Osteoblast (primary cell): ENCODE measurements around the gene EPHX1. TPM values are rescaled to one million over a fixed set of nuclear protein-coding genes. Genes with fewer than 3 reads are reported as not detected.

Experiments used
- DNase-seq: peaks from one replicate; pipeline ENCODE4 v3.0.0; 2011; ENCODE audit warnings: low spot score, mixed read lengths; ENCODE audit not compliant: insufficient read length; ENCODE audit errors: missing footprints
- H2AFZ ChIP-seq: 2 replicates; pipeline ENCODE4 v1.6.0; 2011; ENCODE audit warnings: mild to moderate bottlenecking, low read length
- H3K27ac ChIP-seq: 2 replicates; pipeline ENCODE4 v1.5.1; 2011; ENCODE audit warnings: mild to moderate bottlenecking, low read depth, low read length, moderate library complexity
- H3K27me3 ChIP-seq: 2 replicates; pipeline ENCODE4 v1.6.0; 2012; ENCODE audit warnings: mild to moderate bottlenecking, control low read depth, inconsistent platforms, low read length, moderate library complexity; ENCODE audit not compliant: insufficient read depth
- H3K36me3 ChIP-seq: 2 replicates; pipeline ENCODE4 v1.5.1; 2011; ENCODE audit warnings: mild to moderate bottlenecking, low read length, control low read depth, moderate library complexity; ENCODE audit not compliant: insufficient read depth
- H3K4me1 ChIP-seq: 2 replicates; pipeline ENCODE4 v1.5.1; 2011; ENCODE audit warnings: mild to moderate bottlenecking, low read length, control low read depth, moderate library complexity; ENCODE audit not compliant: insufficient read depth
- H3K4me2 ChIP-seq: 2 replicates; pipeline ENCODE4 v1.6.0; 2011; ENCODE audit warnings: mild to moderate bottlenecking, low read length; ENCODE audit not compliant: insufficient read depth
- H3K4me3 ChIP-seq: fragments of 200-600 bp; sonication (generic); 3 replicates; pipeline ENCODE4 v1.5.1; 2012; ENCODE audit warnings: mild to moderate bottlenecking, low read length, inconsistent platforms; ENCODE audit not compliant: insufficient read depth
- H3K79me2 ChIP-seq: 2 replicates; pipeline ENCODE4 v1.6.0; 2012; ENCODE audit warnings: mild to moderate bottlenecking, low read length, control low read depth, inconsistent platforms; ENCODE audit not compliant: insufficient read depth
- H3K9me3 ChIP-seq: 2 replicates; pipeline ENCODE4 v1.5.1; 2011; ENCODE audit warnings: low read depth, low read length, control low read depth
- H4K20me1 ChIP-seq: 2 replicates; pipeline ENCODE4 v1.6.0; 2012; ENCODE audit warnings: mild to moderate bottlenecking, low read length, control low read depth; ENCODE audit not compliant: insufficient read depth
- total RNA-seq: library from RNA; depleted of rRNA; stranded (reverse); fragments of >200 nt; gene quantifications from 2 replicates; pipeline ENCODE4 v1.2.3, GENCODE V29; 2012
- TF ChIP-seq, protein P1 (sequence below): IDR thresholded peaks from 2 replicates; pipeline ENCODE4 v1.5.1; 2011; ENCODE audit warnings: mild to moderate bottlenecking, low read depth, low read length, moderate library complexity; ENCODE audit errors: extremely low read depth

The EPHX1 gene
- total RNA-seq, 1 donor = 67.0 TPM

DNA sequence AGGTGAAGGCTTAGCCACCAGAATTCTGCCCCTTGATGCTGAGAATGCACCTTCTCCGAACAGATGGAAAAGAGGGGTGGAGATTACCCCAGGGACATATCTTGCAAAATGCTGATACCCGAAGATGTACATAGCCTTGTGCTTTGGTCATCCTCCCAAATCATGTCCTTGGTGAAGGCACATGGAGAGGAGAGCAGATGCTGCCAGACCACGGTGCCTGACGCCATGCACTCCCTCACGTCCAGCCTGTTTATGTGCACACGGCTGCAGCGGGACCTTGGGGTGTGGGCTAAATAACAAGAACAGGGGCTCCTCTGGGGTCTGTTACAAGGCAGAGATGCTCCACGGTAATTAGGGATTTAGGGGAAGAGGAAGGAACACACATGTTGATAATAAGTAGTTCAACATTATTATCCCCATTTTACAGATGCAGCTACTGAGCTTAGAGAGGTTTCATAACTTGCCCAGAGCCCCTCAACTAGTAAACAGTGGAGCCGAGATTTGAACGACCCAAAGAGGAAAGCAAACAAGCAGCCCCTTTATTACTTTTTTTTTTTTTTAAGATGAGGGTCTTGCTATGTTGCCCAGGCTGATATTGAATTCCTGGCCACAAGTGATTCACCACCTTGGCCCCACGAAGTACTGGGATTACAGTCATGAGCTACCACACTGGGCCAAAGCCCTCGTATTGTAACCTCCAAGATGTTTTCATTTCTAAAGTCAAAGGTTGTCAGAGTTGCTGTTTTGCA is 12.9 kb downstream of the EPHX1 start:
- Histone ChIP-seq H3K36me3 (no peaks in the 10 kb centered on the region), H4K20me1 (no peaks in the 10 kb centered on the region), H3K27ac (no peak overlapping the region), H3K9me3 (no peaks in the 10 kb centered on the region), H2AFZ (no peak overlapping the region), H3K4me1 (peaks cover 17% of the 10 kb centered on the region), H3K27me3 (no peaks in the 10 kb centered on the region), H3K4me3 (no peak overlapping the region), H3K4me2 (no peak overlapping the region), H3K79me2 (peaks cover 4% of the 10 kb centered on the region)
- TF ChIP-seq, protein P1, sequence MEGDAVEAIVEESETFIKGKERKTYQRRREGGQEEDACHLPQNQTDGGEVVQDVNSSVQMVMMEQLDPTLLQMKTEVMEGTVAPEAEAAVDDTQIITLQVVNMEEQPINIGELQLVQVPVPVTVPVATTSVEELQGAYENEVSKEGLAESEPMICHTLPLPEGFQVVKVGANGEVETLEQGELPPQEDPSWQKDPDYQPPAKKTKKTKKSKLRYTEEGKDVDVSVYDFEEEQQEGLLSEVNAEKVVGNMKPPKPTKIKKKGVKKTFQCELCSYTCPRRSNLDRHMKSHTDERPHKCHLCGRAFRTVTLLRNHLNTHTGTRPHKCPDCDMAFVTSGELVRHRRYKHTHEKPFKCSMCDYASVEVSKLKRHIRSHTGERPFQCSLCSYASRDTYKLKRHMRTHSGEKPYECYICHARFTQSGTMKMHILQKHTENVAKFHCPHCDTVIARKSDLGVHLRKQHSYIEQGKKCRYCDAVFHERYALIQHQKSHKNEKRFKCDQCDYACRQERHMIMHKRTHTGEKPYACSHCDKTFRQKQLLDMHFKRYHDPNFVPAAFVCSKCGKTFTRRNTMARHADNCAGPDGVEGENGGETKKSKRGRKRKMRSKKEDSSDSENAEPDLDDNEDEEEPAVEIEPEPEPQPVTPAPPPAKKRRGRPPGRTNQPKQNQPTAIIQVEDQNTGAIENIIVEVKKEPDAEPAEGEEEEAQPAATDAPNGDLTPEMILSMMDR = no peak
- peak; percentile 69 for DNase-seq

DNA sequence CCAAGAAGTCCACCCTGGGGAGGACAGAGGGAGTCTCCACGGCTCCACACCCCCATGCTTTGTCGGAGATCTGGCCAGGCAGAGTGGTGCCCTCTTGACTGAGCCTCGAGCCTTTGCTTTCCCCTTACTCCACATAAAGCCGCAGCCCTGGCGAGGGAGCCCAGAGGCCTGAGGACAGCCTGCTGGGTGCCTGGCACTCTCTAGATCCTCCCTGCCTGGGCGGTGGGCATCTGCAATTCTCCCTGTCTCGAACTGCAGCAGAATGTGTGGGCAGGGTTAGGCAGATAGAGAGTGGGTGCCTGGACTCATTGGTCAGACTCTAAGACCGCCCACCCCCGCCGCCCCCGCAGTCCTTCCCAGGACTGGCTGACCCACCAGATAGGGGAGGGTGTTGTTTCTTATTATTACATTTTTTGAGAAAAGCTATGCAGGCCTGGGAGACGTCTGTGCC is 13.9 kb downstream of the EPHX1 start:
- no peaks in the 10 kb centered on the region for H3K27me3 ChIP-seq
- H3K4me2 ChIP-seq = no peak overlapping the region
- H3K36me3 ChIP-seq = no peaks in the 10 kb centered on the region
- DNase-seq = no peak
- H2AFZ ChIP-seq = no peak overlapping the region
- no peaks in the 10 kb centered on the region for H3K79me2 ChIP-seq
- no peaks in the 10 kb centered on the region for H3K9me3 ChIP-seq
- TF ChIP-seq, protein P1 = no peak
- H3K4me1 ChIP-seq = peaks cover 11% of the 10 kb centered on the region
- no peak overlapping the region for H3K4me3 ChIP-seq
- no peak overlapping the region for H3K27ac ChIP-seq
- no peaks in the 10 kb centered on the region for H4K20me1 ChIP-seq

DNA sequence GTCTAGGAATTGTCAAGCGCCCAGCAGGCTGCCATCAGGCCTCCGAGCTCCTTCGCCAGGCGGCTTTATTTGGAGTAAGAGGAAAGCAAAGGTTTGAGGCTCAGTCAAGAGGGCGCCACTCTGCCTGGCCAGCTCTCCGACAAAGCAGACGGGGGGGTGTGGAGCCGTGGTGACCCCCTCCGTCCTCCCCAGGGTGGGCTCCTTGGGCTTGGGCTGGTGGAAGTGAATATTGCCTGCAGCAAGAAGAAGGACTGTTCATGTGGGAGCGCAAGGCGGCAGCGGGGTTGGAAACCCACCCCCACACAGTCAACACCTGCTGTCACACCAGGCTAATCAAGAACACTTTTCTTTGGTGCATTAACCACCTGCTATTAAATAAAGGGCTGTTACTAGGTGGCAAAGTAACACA is 14.6 kb downstream of the EPHX1 start:
- H2AFZ ChIP-seq = no peak overlapping the region
- H3K27me3 ChIP-seq = no peaks in the 10 kb centered on the region
- H3K4me3 ChIP-seq = no peak overlapping the region
- H3K4me1 ChIP-seq = peaks cover 11% of the 10 kb centered on the region
- no peak overlapping the region for H3K4me2 ChIP-seq
- H3K9me3 ChIP-seq = no peaks in the 10 kb centered on the region
- H3K27ac ChIP-seq = no peak overlapping the region
- peak; percentile 72 for DNase-seq
- no peaks in the 10 kb centered on the region for H4K20me1 ChIP-seq
- H3K79me2 ChIP-seq = no peaks in the 10 kb centered on the region
- H3K36me3 ChIP-seq = no peaks in the 10 kb centered on the region
- TF ChIP-seq, protein P1 = no peak

DNA sequence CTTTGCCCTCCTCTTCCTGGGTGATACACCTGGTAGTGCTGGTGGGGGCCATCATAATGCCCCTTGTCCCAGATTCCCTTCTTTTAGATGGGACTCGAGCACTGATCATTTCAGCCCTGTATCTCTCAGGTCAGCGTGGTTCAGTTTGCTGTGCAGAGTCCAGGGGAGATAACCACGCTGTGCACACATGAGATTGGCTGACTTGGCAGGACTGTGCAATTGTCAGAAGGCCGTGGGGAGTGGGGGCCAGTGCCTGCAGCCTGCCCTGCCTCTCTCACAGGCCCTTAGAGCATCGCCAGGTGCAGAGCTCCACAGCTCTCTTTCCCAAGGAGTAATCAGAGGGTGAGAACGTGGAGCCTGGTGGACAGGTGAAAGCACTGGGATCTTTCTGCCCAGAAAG is 15.2 kb downstream of the EPHX1 start:
- no peak overlapping the region for H3K4me3 ChIP-seq

More for the DNA sequence above, 15.2 kb downstream of the EPHX1 start:
- TF ChIP-seq, protein P1 = no peak
- no peaks in the 10 kb centered on the region for H4K20me1 ChIP-seq
- peak overlapping the region; percentile 34 for H3K4me2 ChIP-seq
- no peak for DNase-seq
- peaks cover 11% of the 10 kb centered on the region for H3K4me1 ChIP-seq
- no peaks in the 10 kb centered on the region for H3K36me3 ChIP-seq
- no peak overlapping the region for H2AFZ ChIP-seq
- no peaks in the 10 kb centered on the region for H3K79me2 ChIP-seq
- H3K27ac ChIP-seq = no peak overlapping the region
- no peaks in the 10 kb centered on the region for H3K27me3 ChIP-seq
- no peaks in the 10 kb centered on the region for H3K9me3 ChIP-seq
